GM21576 (cell line): Measurements from ENCODE around the gene RNF212B.
"Not testable (repeated sequence)": the region's sequence is repeated elsewhere in the genome, so short reads cannot be mapped to it uniquely, and the experiment has no call there.

Experiments used
- ATAC-seq: cut with Tn5 transposase; IDR thresholded peaks from one replicate; pipeline ENCODE4 v1.9.1; 2021; ENCODE audit warnings: mild to moderate bottlenecking, moderate library complexity; ENCODE audit not compliant: unreplicated experiment

The RNF212B gene

GRCh38 chr14:23237772-23238594 is at the start of gene RNF212B:
TSS of gene RNF212B (plus strand) at chr14:23237936. CDS start at chr14:23240346, 2,410 bp downstream.
- peak; percentile 75 for ATAC-seq

GRCh38 chr14:23193432-23193831 is 44.3 kb upstream of the RNF212B start:
- no peak for ATAC-seq

- ATAC-seq: no peak
Observed at GRCh38 chr14:23195552-23196101, 42.1 kb upstream of the RNF212B start.

GRCh38 chr14:23196487-23196886 is 41.2 kb upstream of the RNF212B start:
- ATAC-seq: not testable (repeated sequence)

- not testable (repeated sequence) for ATAC-seq
Observed at GRCh38 chr14:23199141-23199540, 38.6 kb upstream of the RNF212B start.

GRCh38 chr14:23202001-23202400 is 35.7 kb upstream of the RNF212B start:
- no peak for ATAC-seq

GRCh38 chr14:23206422-23207145 is 31.2 kb upstream of the RNF212B start:
- no peak for ATAC-seq

GRCh38 chr14:23207146-23207540 is 30.6 kb upstream of the RNF212B start:
- ATAC-seq: no peak

GRCh38 chr14:23208324-23208723 is 29.4 kb upstream of the RNF212B start:
- ATAC-seq: no peak

- ATAC-seq: no peak
Observed at GRCh38 chr14:23209651-23210423, 27.9 kb upstream of the RNF212B start.

- no peak for ATAC-seq
Observed at GRCh38 chr14:23215421-23215820, 22.3 kb upstream of the RNF212B start.

- no peak for ATAC-seq
Observed at GRCh38 chr14:23217032-23218020, 20.4 kb upstream of the RNF212B start.

GRCh38 chr14:23219075-23219474 is 18.7 kb upstream of the RNF212B start:
- ATAC-seq: no peak

- ATAC-seq: not testable (repeated sequence)
Observed at GRCh38 chr14:23224958-23225357, 12.8 kb upstream of the RNF212B start.

GRCh38 chr14:23227566-23227965 is 10.2 kb upstream of the RNF212B start:
- ATAC-seq: no peak

- no peak for ATAC-seq
Observed at GRCh38 chr14:23228812-23229211, 8.9 kb upstream of the RNF212B start.

GRCh38 chr14:23232241-23232808 is 5.4 kb upstream of the RNF212B start:
- ATAC-seq: not testable (repeated sequence)

- no peak for ATAC-seq
Observed at GRCh38 chr14:23240661-23241060, 2.9 kb downstream of the RNF212B start.

- not testable (repeated sequence) for ATAC-seq
Observed at GRCh38 chr14:23241061-23241715, 3.5 kb downstream of the RNF212B start.
